Measurements from ENCODE around the gene C14orf180.

DNA sequence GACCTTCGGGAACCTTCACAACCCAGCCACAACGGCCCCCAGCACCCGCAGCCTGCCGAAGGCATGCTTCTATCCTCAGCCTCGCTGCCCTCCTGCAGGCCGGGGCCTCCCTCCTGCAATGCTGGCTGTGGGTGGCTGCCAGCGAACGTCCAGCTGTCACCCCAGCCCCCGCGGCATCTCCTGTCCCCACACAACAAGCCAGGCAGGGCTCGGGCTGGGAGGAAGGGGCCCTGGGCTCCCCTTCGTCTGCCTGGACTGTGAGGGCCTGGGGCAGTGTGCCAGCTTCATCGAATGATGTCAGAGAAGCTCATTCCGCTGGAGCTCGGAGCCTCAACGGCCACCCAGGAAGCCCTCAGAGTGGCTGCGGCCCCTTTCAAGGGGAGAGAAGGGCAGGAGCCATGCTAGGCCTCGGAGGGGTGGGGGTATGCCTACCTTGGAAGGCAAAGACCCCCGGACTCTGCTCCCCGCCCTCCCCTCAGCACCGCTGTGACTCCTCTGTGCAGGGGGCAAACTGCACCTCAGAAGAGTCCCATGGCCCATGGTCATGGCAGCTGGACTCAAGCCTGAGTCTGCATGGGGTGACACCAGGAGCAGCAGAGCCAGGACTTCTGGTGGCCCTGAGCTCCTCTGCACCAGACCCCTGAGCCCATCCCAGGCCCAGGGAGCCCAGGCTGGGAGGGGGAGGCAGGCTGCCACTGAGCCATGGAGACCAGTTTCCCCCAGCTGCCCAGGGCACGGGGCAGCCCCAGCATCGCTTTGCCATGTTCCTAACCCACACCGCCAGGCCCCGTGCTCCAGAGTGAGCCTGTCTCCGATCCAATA, 24.7 kb upstream of the C14orf180 start:
- TF ChIP-seq, protein P1, sequence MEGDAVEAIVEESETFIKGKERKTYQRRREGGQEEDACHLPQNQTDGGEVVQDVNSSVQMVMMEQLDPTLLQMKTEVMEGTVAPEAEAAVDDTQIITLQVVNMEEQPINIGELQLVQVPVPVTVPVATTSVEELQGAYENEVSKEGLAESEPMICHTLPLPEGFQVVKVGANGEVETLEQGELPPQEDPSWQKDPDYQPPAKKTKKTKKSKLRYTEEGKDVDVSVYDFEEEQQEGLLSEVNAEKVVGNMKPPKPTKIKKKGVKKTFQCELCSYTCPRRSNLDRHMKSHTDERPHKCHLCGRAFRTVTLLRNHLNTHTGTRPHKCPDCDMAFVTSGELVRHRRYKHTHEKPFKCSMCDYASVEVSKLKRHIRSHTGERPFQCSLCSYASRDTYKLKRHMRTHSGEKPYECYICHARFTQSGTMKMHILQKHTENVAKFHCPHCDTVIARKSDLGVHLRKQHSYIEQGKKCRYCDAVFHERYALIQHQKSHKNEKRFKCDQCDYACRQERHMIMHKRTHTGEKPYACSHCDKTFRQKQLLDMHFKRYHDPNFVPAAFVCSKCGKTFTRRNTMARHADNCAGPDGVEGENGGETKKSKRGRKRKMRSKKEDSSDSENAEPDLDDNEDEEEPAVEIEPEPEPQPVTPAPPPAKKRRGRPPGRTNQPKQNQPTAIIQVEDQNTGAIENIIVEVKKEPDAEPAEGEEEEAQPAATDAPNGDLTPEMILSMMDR (IDR thresholded peaks at IDR 0.05), result no peak
- no peak for TF ChIP-seq POLR2A (IDR thresholded peaks at IDR 0.05)

Measured in ovary (tissue), 3 donors.